HG03066 (cell line): ENCODE data around the gene RPS5.
A peak's percentile ranks its signal among the peaks of the same experiment; 100 is the strongest.
"Not testable (repeated sequence)": the region's sequence is repeated elsewhere in the genome, so short reads cannot be mapped to it uniquely, and the experiment has no call there.

Experiments
- ATAC-seq: cut with Tn5 transposase; IDR thresholded peaks from one replicate; pipeline ENCODE4 v1.9.1; 2021; ENCODE audit warnings: low read depth; ENCODE audit not compliant: unreplicated experiment

The RPS5 gene

DNA sequence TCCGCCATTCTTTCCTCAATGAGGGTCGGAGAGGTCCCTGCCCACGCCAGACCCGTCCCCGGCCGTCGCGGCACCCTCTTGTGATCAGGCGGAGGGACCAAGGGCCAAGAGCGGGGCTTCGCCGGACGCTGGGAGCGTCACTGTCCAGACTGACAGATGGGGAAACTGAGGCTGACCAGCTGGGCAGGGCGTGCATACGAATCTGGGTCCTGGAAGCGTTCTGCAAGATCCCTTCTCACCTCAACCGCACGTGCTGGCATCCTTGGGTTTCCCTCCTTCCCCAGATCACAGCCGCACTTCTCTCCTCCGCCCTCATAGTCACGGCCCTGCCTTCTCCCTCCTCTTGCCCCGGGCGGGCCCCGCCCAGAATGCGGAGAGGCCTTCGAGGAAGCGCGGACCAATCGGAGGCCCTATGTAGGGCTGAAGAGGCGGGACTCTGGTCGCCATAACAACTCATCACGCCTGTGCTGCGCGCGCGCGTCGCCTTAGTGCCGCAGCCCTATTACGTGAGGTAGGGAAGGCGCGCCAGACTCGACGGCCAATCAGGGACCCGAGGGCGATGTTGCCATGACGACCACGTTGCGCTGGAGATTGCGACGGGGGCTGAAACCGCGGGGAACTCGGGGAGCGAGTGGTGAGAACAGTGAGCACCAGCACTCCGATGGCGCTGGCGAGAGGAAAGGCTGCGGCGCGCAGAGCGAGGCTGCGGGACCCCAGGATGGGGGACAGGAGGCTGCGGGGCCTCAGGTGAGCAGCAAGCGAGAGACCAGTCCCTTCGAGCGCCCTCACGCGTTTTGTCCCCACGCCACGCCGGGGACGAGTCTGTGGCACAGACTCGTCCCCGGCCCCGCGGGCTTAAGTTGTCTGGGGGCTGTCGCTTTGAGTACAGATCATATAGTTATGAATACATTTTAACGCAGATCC, 14.1 kb downstream of the RPS5 start:
- peak; percentile 97 for ATAC-seq

GRCh38 chr19:58401840-58402421, 14.9 kb downstream of the RPS5 start:
- ATAC-seq: no peak

DNA sequence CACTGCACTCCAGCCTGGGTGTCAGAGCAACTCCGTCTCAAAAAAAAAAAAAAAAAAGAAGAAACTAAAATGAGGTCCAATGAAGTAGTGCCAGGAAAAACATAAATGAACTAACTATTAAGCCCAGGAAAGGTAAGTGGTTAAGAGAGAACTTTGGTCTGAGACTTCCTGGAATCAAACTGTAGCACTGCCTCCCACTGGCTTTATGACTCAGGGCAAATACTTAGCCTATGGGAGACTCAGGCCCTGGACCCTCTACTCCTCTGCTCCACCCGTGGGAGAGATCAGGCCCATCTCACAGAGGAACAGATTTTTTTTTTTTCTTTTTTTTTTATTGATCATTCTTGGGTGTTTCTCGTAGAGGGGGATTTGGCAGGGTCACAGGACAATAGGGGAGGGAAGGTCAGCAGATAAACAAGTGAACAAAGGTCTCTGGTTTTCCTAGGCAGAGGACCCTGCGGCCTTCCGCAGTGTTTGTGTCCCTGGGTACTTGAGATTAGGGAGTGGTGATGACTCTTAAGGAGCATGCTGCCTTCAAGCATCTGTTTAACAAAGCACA, 16.9 kb downstream of the RPS5 start:
- ATAC-seq: not testable (repeated sequence)

DNA sequence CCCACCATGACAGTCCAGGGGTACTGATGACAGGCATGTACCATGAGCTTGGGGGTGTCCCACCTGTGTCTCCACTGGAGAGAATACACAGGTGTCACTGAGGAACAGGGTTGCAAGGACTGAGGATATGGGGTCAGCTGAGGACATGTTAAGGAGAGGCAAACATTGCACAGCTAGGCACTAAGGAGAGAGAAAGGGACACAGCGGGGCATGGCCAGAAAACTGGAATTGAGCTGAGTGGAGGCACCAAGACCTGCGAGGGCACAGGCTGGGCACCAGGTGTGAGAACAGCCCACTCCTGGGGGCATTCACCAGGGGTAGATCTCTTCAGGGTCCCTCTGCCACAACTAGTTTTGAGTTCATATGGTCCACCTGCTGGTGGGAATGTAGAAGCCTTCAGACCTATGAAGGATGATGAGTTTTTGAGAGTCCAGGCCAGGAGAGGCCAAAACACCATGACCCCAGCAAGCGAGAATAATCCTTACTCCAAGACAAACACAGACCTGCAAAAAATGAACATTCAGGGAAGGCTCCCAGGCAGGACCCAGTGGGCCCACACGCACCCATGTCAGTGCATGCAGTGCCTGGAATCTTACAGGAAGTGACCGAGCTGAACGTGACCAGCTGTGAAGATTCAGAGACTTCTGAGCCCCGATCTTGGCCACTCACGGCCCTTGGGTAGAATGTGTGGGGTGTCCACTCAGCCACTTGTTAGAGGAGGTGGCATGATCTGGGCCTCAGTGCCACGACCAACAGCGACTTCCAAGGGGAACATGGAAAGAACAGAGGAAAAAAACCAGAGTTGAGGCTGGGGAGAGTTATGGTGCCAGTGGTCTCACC, 20.0 kb downstream of the RPS5 start:
- ATAC-seq: no peak

DNA sequence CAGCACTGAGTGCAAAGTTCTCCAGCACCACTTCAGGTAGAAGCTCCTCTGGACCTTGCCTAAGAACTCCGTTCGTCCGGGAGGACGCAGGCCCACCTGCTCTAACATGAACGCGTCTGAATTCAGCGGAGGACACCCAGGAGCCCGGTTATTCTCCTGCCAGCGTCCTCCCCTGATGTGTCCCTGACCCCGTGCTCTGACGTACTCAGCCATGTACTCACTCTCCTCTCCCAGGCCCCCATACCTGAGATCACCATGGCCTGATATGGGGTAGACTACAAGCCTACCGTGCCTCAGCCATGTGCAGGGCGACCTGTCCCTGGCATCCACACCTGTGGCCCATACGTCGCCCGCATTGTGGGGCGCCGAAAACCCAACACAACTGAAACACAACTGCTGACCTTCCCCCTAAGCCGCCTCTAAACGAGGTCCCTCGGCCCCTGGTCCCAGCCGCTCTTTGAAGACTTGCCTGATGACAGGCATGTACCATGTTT, 20.6 kb downstream of the RPS5 start:
- no peak for ATAC-seq

GRCh38 chr19:58408152-58409009, 21.3 kb downstream of the RPS5 start, which contains the start of gene ZNF584:
Gene ZNF584, plus strand, starts transcription at chr19:58408649. Its CDS starts 499 bp downstream, at chr19:58409148.
- ATAC-seq: peak; percentile 90

GRCh38 chr19:58409010-58409790, 22.1 kb downstream of the RPS5 start:
- ATAC-seq: no peak

DNA sequence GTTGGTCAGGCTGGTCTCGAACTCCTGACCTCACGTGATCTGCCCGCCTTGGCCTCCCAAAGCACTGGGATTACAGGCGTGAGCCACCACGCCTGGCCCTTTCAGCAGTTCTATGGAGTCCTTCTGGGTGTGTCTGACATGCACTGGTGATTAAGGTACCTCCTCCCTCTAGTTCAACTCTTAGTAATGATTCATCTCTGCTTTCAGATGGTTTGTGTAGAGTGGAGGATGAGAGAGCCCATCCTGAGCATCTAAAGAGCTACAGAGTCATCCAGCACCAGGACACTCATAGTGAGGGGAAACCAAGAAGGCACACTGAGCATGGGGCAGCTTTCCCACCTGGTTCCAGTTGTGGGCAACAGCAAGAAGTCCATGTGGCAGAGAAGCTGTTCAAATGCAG, 29.5 kb downstream of the RPS5 start:
- no peak for ATAC-seq

- ATAC-seq: no peak
Observed at GRCh38 chr19:58417071-58417470, 30.0 kb downstream of the RPS5 start.

GRCh38 chr19:58428617-58429016, 41.5 kb downstream of the RPS5 start:
- no peak for ATAC-seq

- no peak for ATAC-seq
Observed at GRCh38 chr19:58429745-58430144, 42.7 kb downstream of the RPS5 start.

GRCh38 chr19:58434217-58434616, 47.1 kb downstream of the RPS5 start:
- ATAC-seq: no peak

GRCh38 chr19:58439576-58440554, 52.8 kb downstream of the RPS5 start, which contains the start of gene ZNF132:
Gene ZNF132, minus strand, starts transcription at chr19:58440153. Its CDS starts 332 bp downstream, at chr19:58439821.
- ATAC-seq: peak; percentile 95

GRCh38 chr19:58440556-58440955, 53.5 kb downstream of the RPS5 start:
- no peak for ATAC-seq

DNA sequence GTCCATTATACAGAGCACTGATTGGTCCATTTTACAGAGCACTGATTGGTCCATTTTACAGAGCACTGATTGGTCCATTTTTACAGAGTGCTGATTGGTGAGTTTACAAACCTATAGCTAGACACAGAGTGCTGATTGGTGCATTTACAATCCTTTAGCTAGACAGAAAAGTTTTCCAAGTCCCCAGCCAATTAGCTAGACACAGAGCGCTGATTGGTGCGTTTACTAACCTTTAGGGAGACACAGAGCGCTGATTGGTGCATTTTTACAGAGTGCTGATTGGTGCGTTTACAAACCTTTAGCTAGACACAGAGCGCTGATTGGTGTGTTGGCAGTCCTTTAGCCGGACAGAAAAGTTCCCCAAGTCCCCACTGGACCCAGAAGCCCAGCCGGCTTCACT, 55.9 kb downstream of the RPS5 start:
- ATAC-seq: not testable (repeated sequence)
